GM18517 (cell line): ENCODE results near the gene RCOR2.

Source experiments
- ATAC-seq: cut with Tn5 transposase; IDR thresholded peaks from one replicate; pipeline ENCODE4 v1.9.1; 2021; ENCODE audit warnings: mild to moderate bottlenecking, moderate library complexity; ENCODE audit not compliant: unreplicated experiment

The RCOR2 gene

GRCh38 chr11:63907808-63908530, 9.0 kb downstream of the RCOR2 start:
- no peak for ATAC-seq

- ATAC-seq, result no peak
These were observed 9.9 kb downstream of the RCOR2 start for GRCh38 chr11:63907063-63907462.

GRCh38 chr11:63906585-63906984, 10.4 kb downstream of the RCOR2 start:
- no peak for ATAC-seq

- no peak for ATAC-seq
These were observed 10.9 kb downstream of the RCOR2 start for GRCh38 chr11:63906087-63906486.

- ATAC-seq, result no peak
These were observed 11.8 kb downstream of the RCOR2 start for GRCh38 chr11:63905179-63905578.

GRCh38 chr11:63904743-63905142, 12.2 kb downstream of the RCOR2 start:
- no peak for ATAC-seq

- ATAC-seq, result no peak
These were observed 13.1 kb downstream of the RCOR2 start for GRCh38 chr11:63903884-63904283.

GRCh38 chr11:63901660-63902059, 15.3 kb downstream of the RCOR2 start:
- no peak for ATAC-seq

GRCh38 chr11:63897459-63898146, 19.4 kb downstream of the RCOR2 start:
- ATAC-seq, result no peak

GRCh38 chr11:63896071-63896470, 20.9 kb downstream of the RCOR2 start:
- ATAC-seq, result no peak

GRCh38 chr11:63893355-63893754, 23.6 kb downstream of the RCOR2 start:
- ATAC-seq, result no peak

- ATAC-seq, result no peak
These were observed 24.7 kb downstream of the RCOR2 start for GRCh38 chr11:63892228-63892627.

- no peak for ATAC-seq
These were observed 26.6 kb downstream of the RCOR2 start for GRCh38 chr11:63890368-63890767.

GRCh38 chr11:63889344-63889743, 27.6 kb downstream of the RCOR2 start:
- no peak for ATAC-seq

- ATAC-seq, result peak; percentile 54
These were observed 28.5 kb downstream of the RCOR2 start for GRCh38 chr11:63888170-63889086.

- ATAC-seq, result no peak
These were observed 29.5 kb downstream of the RCOR2 start for GRCh38 chr11:63887386-63887999.

GRCh38 chr11:63884196-63884932, 32.6 kb downstream of the RCOR2 start:
- no peak for ATAC-seq

GRCh38 chr11:63883791-63884190, 33.2 kb downstream of the RCOR2 start:
- ATAC-seq, result no peak

GRCh38 chr11:63882555-63883242, 34.3 kb downstream of the RCOR2 start:
- no peak for ATAC-seq

GRCh38 chr11:63880403-63880790, 36.6 kb downstream of the RCOR2 start:
- no peak for ATAC-seq
